Measurements from ENCODE around the gene SECISBP2. TPM values are rescaled to one million over a fixed set of nuclear protein-coding genes. Genes with fewer than 3 reads are reported as not detected.
A peak's percentile ranks its signal among the peaks of the same experiment; 100 is the strongest.

Gene SECISBP2
- total RNA-seq, 2 experiments from 2014 or later: 56.4 to 59.4 TPM

DNA sequence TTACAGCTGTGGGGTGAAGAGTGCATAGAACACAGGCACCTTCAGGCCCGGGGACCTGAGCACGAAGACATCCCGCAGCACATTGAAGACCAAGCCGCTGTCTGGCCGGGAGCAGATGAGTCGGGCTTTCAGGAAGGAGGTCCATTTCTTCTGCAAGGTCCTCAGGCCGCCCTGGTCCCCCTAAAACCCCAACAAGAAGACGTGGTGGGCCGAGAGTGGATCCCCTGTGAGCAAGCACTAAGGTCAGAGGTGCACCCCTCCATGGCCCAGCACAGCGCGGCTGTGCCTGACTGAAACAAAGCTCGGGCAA, 70.5 kb downstream of the SECISBP2 start:
- Mint-ChIP-seq H3K27ac (no peak overlapping the region), H3K9me3 (no peaks in the 10 kb centered on the region), H3K4me1 (peaks cover 25% of the 10 kb centered on the region), H3K36me3 (peaks cover 40% of the 10 kb centered on the region), H3K27me3 (no peaks in the 10 kb centered on the region), H3K4me3 (no peak overlapping the region)
- POLR2A ChIA-PET: no interaction called here
- no peak for ATAC-seq (ENCODE audit: low read depth)
- no peak for DNase-seq

DNA sequence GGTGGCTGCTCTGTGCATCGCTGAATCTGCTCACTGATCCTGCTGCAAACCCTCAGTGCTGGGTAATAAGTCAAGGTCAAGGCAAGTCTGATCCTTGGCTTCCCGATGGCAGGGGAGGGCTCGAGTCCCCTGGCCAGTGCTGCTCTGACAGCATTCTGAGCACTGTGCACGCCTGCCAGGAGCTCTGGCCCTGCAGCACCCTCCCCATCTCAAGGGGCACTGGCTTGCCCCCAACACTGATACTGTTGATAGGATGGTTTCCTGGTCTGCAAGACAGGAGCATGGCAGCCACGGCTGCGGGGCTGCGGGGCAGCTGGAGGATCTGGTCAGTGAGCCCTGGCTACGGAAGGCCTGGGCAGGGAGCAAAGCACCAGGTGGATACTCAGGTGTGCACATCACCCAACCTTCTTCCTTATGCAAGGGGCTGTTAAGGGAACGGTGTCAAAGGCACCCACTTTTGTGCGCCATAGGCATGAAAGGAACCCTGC, 71.8 kb downstream of the SECISBP2 start:
- Mint-ChIP-seq H3K9me3 (no peaks in the 10 kb centered on the region), H3K4me1 (peaks cover 22% of the 10 kb centered on the region), H3K27ac (peak overlapping the region; percentile 77), H3K27me3 (no peaks in the 10 kb centered on the region), H3K36me3 (peaks cover 46% of the 10 kb centered on the region), H3K4me3 (no peak overlapping the region)
- ATAC-seq (ENCODE audit: low read depth): no peak
- POLR2A ChIA-PET: interaction anchor here (1.3 kb wide), 1 partner anchor 159 kb away, joined by 3 read pairs; no protein-coding TSS in a partner anchor
- no peak for DNase-seq

DNA sequence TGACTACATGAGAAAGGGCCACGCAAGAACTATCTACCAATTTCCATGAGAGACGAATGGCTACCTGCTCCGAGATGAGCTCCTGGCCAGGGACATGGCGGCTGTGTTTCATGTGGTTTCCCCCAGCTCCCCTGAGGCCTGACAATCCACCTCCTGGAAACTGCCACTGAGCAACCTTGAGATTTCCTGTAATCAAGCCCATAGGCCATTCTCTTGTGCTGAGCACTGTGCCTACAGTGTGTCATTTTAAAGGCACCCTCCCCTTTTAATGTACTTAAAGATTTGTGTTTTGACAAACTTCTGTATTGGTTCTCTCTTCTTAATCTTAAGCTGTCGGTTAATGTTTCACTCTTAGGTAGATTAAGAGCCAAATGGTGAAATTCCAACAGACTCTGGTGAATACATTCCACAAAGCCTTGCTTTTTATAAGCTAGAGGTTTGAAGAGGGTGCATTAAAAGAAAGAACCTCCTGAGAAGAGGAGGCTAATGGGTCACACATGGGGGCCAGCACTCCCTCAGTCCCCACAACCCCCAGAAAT, 72.3 kb downstream of the SECISBP2 start:
- H3K27me3 Mint-ChIP-seq: no peaks in the 10 kb centered on the region
- no peaks in the 10 kb centered on the region for H3K9me3 Mint-ChIP-seq
- DNase-seq (no peak), ATAC-seq (ENCODE audit: low read depth) (no peak)
- POLR2A ChIA-PET: interaction anchor here (1.3 kb wide), 1 partner anchor 158 kb away, joined by 3 read pairs; no protein-coding TSS in a partner anchor
- H3K27ac Mint-ChIP-seq: peak overlapping the region; percentile 48
- peaks cover 47% of the 10 kb centered on the region for H3K36me3 Mint-ChIP-seq
- no peak overlapping the region for H3K4me3 Mint-ChIP-seq
- peaks cover 21% of the 10 kb centered on the region for H3K4me1 Mint-ChIP-seq

DNA sequence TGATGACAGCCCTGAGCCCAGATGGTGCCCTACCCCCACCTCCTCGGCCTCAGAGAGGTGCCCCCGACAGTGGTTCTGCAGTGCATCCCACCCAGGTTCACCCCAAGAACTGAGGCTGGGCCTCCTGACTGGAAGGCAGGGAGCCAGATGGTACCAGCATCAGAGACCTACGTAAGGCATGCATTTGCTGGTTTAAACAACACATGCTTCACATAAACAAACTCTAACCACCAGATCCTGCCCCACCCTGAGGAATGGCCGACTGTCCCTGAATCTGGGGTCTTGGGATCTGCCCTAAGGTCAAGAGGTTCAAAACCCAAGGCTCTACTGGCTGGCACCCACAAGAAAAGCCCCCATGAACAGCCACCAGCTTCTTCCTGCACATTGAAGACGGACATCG, 73.3 kb downstream of the SECISBP2 start:
- POLR2A ChIA-PET: no interaction called here
- DNase-seq: no peak
- ATAC-seq (ENCODE audit: low read depth): no peak
- Mint-ChIP-seq H3K4me1 (peaks cover 22% of the 10 kb centered on the region), H3K27ac (no peak overlapping the region), H3K4me3 (no peak overlapping the region), H3K36me3 (peaks cover 50% of the 10 kb centered on the region), H3K9me3 (no peaks in the 10 kb centered on the region), H3K27me3 (no peaks in the 10 kb centered on the region)

DNA sequence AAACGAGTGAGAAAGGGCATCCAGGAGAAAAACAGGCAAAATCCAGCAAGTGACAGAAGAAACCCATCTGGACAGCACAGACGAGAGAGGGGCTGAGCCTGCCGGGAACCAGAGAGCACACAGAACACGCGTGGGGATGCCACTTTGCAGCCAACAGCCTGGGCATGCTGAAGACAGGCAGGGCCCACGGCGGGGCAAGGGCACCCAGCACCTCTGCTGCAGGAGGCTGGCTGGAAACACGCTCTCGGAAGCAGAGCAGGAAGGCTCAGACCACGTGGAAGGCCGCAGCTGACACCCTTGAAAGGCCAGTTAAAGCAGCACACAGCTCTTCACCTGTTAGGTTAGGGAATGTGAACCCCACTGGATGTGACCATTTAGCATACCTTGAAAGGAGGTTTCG, 76.1 kb downstream of the SECISBP2 start:
- no peak for DNase-seq
- no peak for ATAC-seq (ENCODE audit: low read depth)
- Mint-ChIP-seq H3K36me3 (peaks cover 59% of the 10 kb centered on the region), H3K4me1 (peaks cover 23% of the 10 kb centered on the region), H3K27ac (no peak overlapping the region), H3K4me3 (no peak overlapping the region), H3K9me3 (no peaks in the 10 kb centered on the region), H3K27me3 (no peaks in the 10 kb centered on the region)
- POLR2A ChIA-PET: no interaction called here

DNA sequence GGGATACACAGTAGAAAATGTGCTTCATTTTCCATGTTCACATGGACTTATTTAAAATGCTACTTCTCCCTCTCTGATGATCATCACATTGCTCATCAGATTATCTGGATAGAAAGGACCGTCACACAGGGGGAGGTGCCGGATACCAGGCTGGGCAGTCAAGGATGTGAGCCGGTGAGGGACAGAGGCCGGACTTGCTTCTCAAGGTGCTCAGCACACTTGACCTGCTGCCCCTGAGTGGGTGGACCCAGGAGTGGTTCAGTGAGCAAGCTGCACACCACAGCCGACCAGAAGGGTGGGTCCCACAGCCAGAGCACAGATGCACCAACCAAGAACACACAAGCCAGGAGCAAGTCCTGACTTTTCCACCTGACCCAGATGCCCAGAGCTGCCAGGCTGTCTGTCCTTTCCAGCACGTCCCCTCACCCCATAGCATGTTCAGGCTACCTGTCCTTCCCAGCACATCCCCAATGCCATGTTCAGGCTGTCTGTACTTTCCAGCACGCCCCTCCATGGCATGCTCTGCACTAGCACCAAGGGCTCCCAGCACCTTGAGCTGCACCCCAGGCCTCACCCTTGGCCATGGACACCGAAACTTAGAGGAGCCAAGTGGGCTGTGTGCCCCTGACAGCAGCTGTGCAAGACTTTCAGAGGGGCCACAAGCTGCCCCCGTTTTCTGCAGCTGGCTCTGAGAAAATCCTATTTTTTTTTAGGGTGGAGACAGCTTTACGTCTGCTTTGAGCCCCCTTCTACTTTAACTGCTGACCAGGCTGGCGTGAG, 77.8 kb downstream of the SECISBP2 start:
- POLR2A ChIA-PET: no interaction called here
- Mint-ChIP-seq H3K27ac (no peak overlapping the region), H3K27me3 (no peaks in the 10 kb centered on the region), H3K36me3 (peaks cover 58% of the 10 kb centered on the region), H3K9me3 (no peaks in the 10 kb centered on the region), H3K4me3 (no peak overlapping the region), H3K4me1 (peaks cover 23% of the 10 kb centered on the region)
- ATAC-seq (ENCODE audit: low read depth) (no peak), DNase-seq (no peak)

DNA sequence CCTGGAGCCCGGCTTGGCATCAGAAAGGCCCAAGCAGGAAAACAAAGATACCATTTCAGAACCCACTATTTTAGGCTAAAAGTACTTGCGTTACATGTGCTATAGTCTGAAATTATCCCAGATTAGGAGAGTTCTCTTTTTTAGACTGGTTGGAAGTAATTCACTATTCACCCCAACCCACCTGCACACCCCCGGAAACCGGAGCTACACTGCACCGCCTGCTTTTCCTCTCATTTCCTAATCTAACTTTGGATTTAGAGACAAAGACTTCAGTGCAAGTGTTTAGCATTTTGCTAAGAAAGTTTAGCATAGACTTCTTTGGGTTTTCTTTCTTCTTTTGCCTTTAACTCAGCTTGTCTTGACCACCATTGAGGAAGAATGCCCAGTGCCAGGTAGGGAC, 79.2 kb downstream of the SECISBP2 start:
- H3K36me3 Mint-ChIP-seq: peaks cover 64% of the 10 kb centered on the region
- POLR2A ChIA-PET: no interaction called here

DNA sequence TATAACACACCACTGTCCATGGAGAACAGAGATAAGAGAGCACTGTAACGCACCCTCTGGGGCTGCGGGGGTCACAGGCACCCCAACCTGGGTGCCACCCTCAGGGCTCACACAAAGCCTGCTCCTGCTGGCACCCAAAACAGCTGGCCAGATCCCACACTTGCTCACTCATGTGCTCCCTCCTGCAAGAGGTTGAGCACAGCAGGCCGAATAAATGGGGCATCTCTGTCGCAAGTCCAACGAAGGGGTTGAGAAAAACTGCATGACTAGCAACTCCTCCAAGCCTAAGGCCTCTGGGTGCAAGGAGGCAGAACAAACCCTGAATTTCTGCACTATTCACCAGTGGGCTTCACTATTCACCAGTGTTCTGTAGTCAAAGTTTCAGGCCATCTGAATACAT, 80.3 kb downstream of the SECISBP2 start:
- H3K36me3 Mint-ChIP-seq: peaks cover 56% of the 10 kb centered on the region

More for the DNA sequence above, 79.2 kb downstream of the SECISBP2 start:
- Mint-ChIP-seq H3K27ac (no peak overlapping the region), H3K4me1 (peaks cover 25% of the 10 kb centered on the region), H3K27me3 (no peaks in the 10 kb centered on the region), H3K4me3 (no peak overlapping the region), H3K9me3 (no peaks in the 10 kb centered on the region)
- ATAC-seq (ENCODE audit: low read depth) (no peak), DNase-seq (no peak)

DNA sequence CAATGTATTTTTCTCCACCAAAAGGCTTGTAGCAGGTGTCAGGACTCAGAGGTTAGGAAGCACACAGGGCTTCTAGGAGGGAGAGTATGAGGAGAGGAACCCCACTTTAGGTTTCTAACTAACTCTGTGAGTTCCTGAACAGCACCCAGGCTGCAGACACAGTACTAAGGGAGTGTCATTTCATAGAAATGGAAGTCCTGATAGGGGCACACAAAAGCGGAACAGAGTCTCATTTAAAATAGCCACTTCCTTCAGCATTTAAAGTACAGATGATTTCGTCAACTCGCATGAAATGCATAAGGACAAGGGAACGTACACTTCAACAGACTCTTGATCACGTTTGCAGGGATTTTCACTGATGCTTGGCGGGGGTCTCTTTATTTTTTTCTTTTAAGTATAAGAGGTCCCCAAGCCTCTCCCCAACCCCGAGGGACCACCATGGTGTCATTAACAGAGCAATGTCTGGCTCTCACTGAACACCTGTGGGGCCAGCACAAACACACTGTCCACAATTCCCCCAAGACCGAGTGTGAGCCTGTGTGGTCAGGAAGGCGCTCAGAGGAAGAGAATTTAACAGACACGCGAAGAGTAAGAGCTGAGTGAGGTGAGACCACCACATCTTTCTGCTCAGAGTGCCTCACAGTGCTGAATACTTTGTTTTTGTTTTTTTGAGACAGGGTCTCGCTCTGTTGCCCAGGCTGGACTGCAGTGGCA, 82.3 kb downstream of the SECISBP2 start:
- H3K4me3 Mint-ChIP-seq: no peak overlapping the region
- POLR2A ChIA-PET: no interaction called here

More for the DNA sequence above, 80.3 kb downstream of the SECISBP2 start:
- H3K9me3 Mint-ChIP-seq: no peaks in the 10 kb centered on the region
- no peak for ATAC-seq (ENCODE audit: low read depth)
- peak overlapping the region; percentile 32 for H3K27ac Mint-ChIP-seq
- no peak overlapping the region for H3K4me3 Mint-ChIP-seq
- POLR2A ChIA-PET: no interaction called here
- H3K4me1 Mint-ChIP-seq: peaks cover 23% of the 10 kb centered on the region
- DNase-seq: no peak
- no peaks in the 10 kb centered on the region for H3K27me3 Mint-ChIP-seq

DNA sequence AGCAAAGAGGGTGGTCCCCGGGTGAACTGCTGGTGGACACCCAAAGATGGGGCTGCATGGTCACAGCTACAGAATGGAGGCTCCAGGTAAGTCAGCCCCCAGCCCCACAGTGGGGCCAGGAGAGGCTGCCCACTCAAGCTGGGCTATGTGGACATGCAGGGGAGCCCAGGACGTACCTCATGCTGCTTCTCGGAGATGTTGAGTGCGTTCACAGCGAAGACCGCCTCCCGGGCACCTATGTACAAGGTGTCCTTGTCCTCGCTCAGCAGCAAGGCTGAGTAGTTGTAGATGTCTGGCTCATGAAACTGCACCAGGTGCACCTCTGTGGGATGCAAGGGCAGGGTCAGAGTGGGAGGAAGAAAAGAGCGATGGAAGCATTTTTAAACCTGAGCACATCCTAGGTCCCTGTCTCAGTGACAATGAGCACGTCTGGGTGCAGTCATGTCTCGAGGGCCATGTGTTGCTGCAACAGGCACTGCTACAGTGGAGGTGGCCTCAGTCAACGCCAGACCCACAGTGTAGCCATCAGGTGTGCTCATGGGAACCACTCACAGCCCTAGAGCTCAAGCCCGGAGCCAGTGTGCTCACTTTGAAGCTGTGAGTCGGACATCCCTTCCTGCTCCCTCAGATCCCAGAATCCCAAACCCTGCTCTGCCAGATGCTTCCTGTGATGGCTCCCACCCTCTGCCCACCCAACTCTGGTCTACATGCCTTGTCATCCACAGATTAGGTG, 84.6 kb downstream of the SECISBP2 start:
- DNase-seq: no peak
- H3K4me3 Mint-ChIP-seq: no peak overlapping the region
- no peak for ATAC-seq (ENCODE audit: low read depth)

More for the DNA sequence above, 82.3 kb downstream of the SECISBP2 start:
- DNase-seq (no peak), ATAC-seq (ENCODE audit: low read depth) (no peak)
- Mint-ChIP-seq H3K27me3 (no peaks in the 10 kb centered on the region), H3K9me3 (no peaks in the 10 kb centered on the region), H3K36me3 (peaks cover 59% of the 10 kb centered on the region), H3K27ac (peak overlapping the region; percentile 74), H3K4me1 (peaks cover 33% of the 10 kb centered on the region)

DNA sequence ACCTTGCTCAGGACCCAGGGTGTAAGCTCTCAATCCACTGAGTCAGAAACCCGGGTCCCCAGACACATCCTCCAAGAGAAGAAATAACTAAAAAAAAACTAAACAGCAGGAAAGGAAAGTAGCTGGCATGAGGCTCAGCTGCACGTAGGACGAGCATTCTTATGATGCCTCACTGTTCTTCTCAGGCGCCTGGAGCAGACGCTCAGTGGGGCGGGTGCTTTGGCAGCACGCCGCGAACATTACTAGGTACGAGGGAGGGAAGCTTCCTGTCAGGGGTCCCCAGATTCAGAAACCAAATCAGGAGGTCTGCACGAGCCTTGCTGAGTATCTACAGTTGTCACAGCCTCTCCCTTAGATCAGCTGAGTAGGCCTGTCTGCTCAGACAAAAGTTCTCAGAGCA, 85.8 kb downstream of the SECISBP2 start:
- POLR2A ChIA-PET: no interaction called here
- H3K36me3 Mint-ChIP-seq: peaks cover 61% of the 10 kb centered on the region
- no peak for ATAC-seq (ENCODE audit: low read depth)

More for the DNA sequence above, 84.6 kb downstream of the SECISBP2 start:
- peaks cover 51% of the 10 kb centered on the region for H3K4me1 Mint-ChIP-seq
- H3K27me3 Mint-ChIP-seq: no peaks in the 10 kb centered on the region
- H3K36me3 Mint-ChIP-seq: peaks cover 59% of the 10 kb centered on the region
- H3K27ac Mint-ChIP-seq: peak overlapping the region; percentile 49
- H3K9me3 Mint-ChIP-seq: no peaks in the 10 kb centered on the region
- POLR2A ChIA-PET: interaction anchor here (1.3 kb wide), 1 partner anchor 21 kb away, joined by 5 read pairs; no protein-coding TSS in a partner anchor

DNA sequence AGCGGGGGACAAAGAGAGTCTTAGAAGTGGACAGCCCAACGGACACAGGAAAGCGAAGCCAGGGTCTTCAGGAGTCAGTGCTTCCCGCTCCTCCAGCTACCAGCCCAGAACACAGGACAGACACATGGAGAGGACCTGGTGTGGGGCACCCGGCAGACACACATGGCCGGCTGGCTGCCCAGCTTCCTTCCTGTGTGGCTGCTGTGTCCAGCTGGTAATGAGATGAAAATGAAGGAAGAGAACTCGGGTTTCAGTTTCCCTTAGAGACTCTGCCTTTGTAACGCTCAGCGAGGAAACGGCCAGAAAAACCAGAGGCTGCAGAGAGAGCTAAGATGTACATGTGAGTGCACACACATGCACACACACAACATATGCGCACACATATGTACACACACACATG, 87.5 kb downstream of the SECISBP2 start:
- Mint-ChIP-seq H3K27me3 (no peaks in the 10 kb centered on the region), H3K4me3 (peak overlapping the region; percentile 53), H3K27ac (peak overlapping the region; percentile 70), H3K4me1 (peaks cover 71% of the 10 kb centered on the region), H3K36me3 (peaks cover 55% of the 10 kb centered on the region), H3K9me3 (no peaks in the 10 kb centered on the region)
- POLR2A ChIA-PET: interaction anchor here (0.7 kb wide), 1 partner anchor 45 kb away, joined by 3 read pairs; no protein-coding TSS in a partner anchor
- no peak for DNase-seq
- no peak for ATAC-seq (ENCODE audit: low read depth)

More for the DNA sequence above, 85.8 kb downstream of the SECISBP2 start:
- Mint-ChIP-seq H3K27me3 (no peaks in the 10 kb centered on the region), H3K4me1 (peaks cover 61% of the 10 kb centered on the region), H3K27ac (peak overlapping the region; percentile 72), H3K4me3 (no peak overlapping the region), H3K9me3 (no peaks in the 10 kb centered on the region)
- no peak for DNase-seq

DNA sequence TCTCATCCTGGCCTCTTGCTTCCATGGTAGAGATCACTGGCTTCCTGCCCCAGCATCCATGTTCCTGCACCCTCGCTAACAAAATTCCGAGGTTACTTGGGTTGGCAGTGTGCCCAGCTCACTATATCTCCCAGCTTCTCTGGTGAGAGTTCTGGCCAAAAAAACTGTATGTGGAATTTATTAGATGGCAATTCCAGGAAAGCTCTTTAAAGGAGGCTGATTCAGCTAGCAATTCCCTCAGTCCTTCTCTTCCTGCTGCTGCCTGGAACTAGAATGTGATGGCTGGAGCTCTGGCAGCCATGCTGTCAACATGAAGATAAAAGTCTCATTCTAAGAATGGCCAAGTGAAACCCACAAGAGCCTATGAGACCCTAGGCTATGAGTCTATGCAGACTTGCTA, 88.8 kb downstream of the SECISBP2 start:
- Mint-ChIP-seq H3K36me3 (peaks cover 57% of the 10 kb centered on the region), H3K27me3 (no peaks in the 10 kb centered on the region), H3K4me3 (peak overlapping the region; percentile 53), H3K4me1 (peaks cover 75% of the 10 kb centered on the region), H3K9me3 (no peaks in the 10 kb centered on the region), H3K27ac (peak overlapping the region; percentile 70)
- POLR2A ChIA-PET: no interaction called here
- DNase-seq: no peak
- ATAC-seq (ENCODE audit: low read depth): no peak

All from activated naive CD8-positive, alpha-beta T cell treated with anti-CD3 and anti-CD28 coated beads, Interleukin-2, amount 10 ng/mL, durations not matched to agents 7 days and 5 days (primary cell).